Measurements from ENCODE around the gene ZNF19.

DNA sequence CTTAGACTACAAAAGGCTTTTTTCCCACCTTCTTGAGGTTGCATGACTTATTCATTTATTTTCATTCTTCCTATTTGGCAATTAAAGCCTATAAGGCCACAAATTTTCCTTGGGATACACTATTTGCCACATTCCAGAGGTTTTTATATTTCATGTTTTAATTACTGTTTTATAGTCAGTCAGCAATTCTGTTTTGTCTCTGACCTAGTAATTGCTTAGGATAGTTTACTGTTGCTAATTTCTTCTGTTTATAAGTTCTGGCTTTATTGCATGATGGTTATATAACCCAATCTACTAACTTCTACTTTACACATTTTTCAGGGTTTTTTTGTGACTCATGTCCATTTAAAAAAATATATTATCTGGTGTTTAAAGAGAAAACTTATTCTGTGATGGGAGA lies 29.6 kb downstream of the ZNF19 start:
- TF ChIP-seq POLR2A (IDR thresholded peaks at IDR 0.05) = no peak
- TF ChIP-seq, protein P1, sequence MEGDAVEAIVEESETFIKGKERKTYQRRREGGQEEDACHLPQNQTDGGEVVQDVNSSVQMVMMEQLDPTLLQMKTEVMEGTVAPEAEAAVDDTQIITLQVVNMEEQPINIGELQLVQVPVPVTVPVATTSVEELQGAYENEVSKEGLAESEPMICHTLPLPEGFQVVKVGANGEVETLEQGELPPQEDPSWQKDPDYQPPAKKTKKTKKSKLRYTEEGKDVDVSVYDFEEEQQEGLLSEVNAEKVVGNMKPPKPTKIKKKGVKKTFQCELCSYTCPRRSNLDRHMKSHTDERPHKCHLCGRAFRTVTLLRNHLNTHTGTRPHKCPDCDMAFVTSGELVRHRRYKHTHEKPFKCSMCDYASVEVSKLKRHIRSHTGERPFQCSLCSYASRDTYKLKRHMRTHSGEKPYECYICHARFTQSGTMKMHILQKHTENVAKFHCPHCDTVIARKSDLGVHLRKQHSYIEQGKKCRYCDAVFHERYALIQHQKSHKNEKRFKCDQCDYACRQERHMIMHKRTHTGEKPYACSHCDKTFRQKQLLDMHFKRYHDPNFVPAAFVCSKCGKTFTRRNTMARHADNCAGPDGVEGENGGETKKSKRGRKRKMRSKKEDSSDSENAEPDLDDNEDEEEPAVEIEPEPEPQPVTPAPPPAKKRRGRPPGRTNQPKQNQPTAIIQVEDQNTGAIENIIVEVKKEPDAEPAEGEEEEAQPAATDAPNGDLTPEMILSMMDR (IDR thresholded peaks at IDR 0.05) = no peak

All from esophagus squamous epithelium (tissue), 4 donors.